Epithelial cell of esophagus (primary cell): Measurements from ENCODE around the gene DGKZ.

Experiments
- DNase-seq: peaks from one replicate; pipeline ENCODE4 v3.0.0; 2010; ENCODE audit warnings: low read depth
- H3K4me3 ChIP-seq: 2 replicates; pipeline ENCODE4 v1.5.1; 2011; ENCODE audit warnings: mild to moderate bottlenecking, low read length, control low read depth
- TF ChIP-seq, protein P1 (sequence below): IDR thresholded peaks from 2 replicates; pipeline ENCODE4 v1.5.1; 2011; ENCODE audit warnings: low read depth, mild to moderate bottlenecking, low read length, control low read depth, inconsistent platforms; ENCODE audit not compliant: insufficient read depth; ENCODE audit errors: missing control alignments

Gene DGKZ

DNA sequence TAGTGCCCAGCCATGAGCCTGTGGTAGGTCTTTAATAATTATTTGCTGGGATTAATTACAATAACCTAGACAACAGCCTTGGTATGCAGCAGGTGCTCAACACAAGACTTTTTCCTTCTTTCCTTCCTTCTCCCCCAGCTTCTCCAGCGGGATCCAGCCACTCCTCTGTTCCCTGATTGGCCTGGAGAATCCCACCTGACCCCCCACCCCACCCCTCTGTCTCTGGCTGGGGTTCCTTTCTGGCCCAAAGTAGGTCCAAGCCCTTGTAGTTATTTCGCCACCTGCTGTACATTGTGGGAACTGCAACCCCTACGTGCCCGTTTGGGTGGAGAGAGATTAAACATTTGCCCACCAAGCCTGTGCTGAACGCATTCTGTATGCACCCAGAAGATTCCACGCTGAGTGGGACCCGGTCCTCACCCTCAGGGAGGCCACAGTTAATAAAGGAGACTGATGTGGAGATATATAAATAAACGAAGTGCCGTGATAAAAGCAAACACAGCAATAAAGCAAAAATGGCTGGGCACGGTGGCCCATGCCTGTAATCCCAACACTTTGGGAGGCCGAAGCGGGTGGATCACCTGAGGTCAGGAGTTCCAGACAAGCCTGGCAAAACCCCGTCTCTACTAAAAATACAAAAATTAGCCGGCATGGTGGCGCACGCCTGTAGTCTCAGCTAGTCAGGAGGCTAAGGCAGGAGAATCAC lies 32.1 kb upstream of the DGKZ start:
- no peak overlapping the region for H3K4me3 ChIP-seq
- TF ChIP-seq, protein P1, sequence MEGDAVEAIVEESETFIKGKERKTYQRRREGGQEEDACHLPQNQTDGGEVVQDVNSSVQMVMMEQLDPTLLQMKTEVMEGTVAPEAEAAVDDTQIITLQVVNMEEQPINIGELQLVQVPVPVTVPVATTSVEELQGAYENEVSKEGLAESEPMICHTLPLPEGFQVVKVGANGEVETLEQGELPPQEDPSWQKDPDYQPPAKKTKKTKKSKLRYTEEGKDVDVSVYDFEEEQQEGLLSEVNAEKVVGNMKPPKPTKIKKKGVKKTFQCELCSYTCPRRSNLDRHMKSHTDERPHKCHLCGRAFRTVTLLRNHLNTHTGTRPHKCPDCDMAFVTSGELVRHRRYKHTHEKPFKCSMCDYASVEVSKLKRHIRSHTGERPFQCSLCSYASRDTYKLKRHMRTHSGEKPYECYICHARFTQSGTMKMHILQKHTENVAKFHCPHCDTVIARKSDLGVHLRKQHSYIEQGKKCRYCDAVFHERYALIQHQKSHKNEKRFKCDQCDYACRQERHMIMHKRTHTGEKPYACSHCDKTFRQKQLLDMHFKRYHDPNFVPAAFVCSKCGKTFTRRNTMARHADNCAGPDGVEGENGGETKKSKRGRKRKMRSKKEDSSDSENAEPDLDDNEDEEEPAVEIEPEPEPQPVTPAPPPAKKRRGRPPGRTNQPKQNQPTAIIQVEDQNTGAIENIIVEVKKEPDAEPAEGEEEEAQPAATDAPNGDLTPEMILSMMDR = peak; percentile 93
- DNase-seq = peak; percentile 70

DNA sequence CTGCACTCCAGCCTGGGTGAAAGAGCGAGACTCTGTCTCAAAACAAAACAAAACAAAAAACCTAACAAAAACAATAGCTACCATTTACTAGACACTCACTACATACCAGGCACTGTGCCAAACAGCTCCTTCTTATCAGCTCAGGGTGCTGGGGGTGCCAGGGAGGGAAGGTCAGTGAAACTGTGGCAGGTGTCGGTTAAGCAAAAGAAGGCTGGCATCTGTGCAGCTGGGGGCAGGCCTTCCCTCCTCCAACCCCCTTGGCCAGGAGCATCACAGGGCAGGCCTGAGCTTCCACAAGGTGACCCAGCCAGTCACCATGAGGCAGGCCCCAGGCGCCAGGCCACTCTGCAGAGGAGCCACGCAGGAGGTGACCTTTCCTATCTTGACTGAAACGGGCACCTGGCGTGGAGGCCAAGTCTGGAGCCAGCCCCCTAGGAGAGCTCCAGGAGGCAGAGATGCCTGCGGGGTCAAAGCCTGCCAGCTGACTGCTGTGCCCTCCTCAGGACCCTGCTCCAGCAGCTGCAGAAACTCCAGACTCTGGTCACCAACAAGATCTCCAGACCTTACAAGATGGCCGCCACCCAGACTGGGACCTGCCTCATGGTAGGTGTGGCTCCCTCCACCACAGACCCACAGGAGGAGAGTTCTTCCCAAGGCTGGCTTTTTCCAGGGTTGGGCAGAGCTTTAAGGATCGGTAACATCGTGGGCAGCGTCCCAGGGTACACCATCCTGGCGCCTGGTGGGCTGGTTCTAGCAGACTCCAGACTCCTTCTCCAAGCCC lies 31.3 kb upstream of the DGKZ start:
- H3K4me3 ChIP-seq = no peak overlapping the region
- TF ChIP-seq, protein P1 = no peak

DNA sequence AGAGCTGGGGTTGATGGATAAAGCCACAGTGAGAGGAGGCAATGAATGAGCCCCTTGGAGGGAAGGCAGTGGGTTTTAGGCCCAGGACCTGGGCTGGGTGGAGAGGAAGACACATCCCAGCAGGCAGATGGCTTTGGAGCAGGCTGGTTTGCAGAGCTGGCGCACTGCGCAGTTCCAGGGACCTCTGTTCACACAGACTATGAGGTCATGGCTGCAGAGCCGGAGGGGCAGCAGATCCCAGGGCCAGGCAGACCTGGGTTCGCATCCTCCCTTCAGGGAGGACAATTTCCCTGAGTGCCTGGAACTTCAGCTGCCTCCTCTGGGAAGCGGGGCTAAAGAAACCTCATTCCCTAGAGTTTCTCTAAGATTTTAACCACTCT lies 28.2 kb upstream of the DGKZ start:
- TF ChIP-seq, protein P1 = no peak
- DNase-seq = no peak

More for the DNA sequence above, 31.3 kb upstream of the DGKZ start:
- no peak for DNase-seq

DNA sequence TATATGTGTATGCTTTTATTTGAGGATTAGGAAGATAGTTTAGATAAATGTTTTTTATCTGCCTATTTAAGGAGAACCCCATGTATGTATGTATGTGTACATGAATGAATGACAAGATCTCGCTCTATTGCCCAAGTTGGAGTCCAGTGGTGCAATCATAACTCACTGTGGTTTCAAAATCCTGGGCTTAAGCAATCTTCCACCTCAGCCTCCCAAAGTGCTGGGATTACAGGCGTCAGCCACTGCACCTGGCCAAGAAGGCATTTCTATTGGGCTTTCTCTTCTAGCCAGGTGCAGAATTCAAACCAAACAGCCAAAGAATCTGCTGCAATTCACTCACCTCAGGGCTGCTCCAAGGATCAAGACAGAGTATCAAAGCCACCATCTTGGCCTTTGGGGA lies 25.5 kb upstream of the DGKZ start:
- peak; percentile 89 for DNase-seq
- no peak overlapping the region for H3K4me3 ChIP-seq
- TF ChIP-seq, protein P1 = no peak

More for the DNA sequence above, 28.2 kb upstream of the DGKZ start:
- no peak overlapping the region for H3K4me3 ChIP-seq

DNA sequence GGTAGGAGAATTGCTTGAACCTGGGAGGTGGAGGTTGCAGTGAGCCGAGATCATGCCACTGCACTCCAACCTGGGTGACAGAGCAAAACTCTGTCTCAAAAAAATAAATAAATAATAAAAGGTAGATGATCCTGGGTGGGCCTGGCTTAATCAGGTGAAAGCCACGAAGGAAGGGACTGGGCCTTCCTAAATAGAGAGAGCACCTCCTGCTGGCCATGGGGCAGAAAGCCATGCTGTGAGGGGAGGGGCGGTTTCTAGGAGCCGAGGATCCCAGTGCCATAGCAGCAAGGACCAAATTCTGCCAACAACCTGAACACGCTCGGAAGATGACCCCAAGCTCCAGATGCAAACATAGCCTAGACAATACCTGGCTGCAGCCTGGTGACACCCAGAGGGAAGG lies 24.5 kb upstream of the DGKZ start:
- TF ChIP-seq, protein P1 = peak; percentile 6
- no peak for DNase-seq
- H3K4me3 ChIP-seq = no peak overlapping the region

DNA sequence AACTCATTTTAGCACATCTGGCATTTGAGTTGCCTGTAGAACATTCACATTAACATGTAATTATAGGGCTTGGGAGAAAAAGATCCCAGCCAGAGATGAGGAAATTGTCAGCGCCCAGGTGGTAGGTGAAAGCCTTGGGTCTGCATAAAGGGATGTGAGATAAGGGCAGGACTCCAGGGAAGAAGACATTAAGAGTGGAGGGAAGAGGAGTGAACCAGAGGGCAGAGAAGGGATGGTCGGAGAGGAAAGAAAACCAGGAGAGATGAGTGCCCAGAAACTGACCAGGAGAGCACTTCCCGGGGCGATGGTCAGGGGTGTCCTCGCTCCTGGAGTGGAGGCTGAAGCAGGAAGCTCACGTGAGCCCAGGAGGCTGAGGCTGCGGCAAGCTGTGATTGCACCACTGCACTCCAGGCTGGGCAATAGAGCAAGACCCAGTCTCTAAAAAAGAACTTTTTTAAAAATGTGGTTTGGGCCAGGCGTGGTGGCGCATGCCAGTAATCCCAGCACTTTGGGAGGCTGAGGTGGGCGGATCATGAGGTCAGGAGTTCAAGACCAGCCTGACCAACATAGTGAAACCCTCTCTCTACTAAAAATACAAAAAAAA lies 20.3 kb upstream of the DGKZ start:
- no peak for DNase-seq
- no peak overlapping the region for H3K4me3 ChIP-seq
- TF ChIP-seq, protein P1 = no peak

DNA sequence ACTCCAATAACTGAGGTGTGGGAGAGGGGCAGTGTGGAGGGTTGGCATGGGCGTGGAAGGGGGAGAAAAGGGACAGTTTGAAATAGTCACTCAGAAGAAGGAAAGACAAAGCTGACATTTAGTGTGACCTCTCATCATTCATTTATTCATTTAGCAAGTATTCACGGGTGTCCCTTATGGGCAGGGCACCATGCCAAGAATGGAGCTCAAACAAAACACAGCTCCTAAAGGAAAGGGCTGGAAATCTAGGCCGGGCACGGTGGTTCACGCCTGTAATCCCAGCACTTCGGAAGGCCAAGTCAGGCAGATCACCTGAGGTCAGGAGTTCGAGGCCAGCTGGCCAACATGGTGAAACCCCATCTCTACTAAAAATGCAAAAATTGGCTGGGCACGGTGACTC lies 19.4 kb upstream of the DGKZ start:
- TF ChIP-seq, protein P1 = no peak
- no peak for DNase-seq
- H3K4me3 ChIP-seq = no peak overlapping the region
